HG02943 (cell line): Measurements from ENCODE around the gene MUC6.

ENCODE experiments used
- ATAC-seq: cut with Tn5 transposase; IDR thresholded peaks from one replicate; pipeline ENCODE4 v1.9.1; 2021; ENCODE audit warnings: mild to moderate bottlenecking, low read depth, moderate library complexity; ENCODE audit not compliant: unreplicated experiment

The MUC6 gene

DNA sequence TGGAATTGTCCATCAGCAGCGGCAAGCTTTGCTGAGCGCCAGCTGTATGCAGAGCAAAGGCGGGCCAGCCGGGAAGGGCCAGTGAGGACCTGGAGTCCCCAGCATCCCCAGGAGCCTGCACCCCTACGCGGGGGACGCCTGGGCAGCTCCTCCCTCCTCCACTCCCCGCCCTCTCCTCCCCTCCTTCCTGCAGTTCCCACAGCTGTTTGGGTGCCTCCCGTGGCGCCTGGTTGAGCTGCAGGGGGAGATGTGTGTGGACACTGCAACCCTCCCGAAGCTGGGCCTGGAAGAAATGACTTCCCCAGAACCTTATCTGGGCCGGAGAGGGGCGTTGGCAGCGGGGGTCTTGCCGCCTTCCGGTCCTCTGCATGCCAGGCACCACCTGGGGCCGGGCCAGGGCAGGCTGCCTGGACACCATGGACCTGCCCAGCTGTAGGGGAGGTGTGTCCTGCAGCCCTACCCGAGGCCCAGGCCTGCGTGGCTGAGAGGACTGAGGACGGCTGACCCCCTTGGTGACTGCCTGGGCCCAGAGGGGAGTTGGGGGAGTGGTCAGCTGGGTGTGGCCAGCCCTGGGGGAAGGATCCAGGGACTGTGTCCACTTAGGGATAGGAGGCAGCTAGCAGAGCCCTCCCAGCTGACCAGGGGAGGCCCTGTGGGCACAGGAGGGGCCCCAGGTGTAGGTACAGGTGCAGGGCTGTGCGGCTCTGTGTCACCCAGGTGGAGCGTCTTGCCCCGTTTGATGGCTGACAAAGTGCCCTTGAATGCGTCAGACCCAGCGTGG lies 16.8 kb upstream of the MUC6 start:
- no peak for ATAC-seq

DNA sequence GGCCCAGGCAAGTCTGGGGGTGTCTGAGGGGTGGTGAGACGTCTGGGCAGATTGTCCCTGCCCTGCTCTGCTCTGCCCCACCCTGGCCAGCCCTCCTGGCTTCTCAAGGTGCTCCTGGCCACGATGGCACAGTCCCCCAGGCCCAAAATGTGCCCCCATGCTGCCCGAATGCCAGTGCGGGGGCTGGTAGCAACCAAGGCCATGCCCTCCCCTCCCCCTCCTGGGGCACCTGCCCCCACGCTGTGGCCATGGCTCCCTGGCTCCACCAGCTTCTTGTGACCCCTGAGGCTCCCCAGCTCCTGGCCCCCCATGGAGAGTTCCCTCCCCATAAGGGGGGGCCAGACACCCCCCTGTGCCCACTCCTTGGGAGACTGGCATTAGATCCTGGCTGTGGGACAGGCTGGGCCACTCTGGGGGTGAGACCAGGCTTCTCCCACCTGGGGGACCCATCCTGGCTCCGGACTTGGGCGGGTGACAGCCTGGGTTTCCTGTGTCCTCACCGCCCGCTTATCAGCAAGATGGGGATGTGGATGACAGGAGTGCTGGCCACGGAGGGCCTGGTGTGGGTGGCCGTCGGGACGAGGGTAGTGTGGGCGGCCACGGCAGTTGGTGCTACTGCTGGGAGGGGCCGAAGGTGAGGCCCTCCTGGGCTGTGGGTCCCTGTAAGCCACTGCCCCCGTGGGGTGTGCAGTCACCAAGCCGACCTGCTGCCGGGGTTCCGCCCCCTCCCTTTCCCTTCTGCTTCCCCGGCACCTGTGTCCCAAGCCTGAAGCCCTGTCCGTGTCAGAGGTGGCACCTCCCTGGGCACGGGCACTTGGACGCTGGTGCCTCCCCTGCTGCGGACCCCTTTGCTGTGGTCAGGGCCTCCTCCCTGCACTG lies 15.9 kb upstream of the MUC6 start:
- no peak for ATAC-seq

DNA sequence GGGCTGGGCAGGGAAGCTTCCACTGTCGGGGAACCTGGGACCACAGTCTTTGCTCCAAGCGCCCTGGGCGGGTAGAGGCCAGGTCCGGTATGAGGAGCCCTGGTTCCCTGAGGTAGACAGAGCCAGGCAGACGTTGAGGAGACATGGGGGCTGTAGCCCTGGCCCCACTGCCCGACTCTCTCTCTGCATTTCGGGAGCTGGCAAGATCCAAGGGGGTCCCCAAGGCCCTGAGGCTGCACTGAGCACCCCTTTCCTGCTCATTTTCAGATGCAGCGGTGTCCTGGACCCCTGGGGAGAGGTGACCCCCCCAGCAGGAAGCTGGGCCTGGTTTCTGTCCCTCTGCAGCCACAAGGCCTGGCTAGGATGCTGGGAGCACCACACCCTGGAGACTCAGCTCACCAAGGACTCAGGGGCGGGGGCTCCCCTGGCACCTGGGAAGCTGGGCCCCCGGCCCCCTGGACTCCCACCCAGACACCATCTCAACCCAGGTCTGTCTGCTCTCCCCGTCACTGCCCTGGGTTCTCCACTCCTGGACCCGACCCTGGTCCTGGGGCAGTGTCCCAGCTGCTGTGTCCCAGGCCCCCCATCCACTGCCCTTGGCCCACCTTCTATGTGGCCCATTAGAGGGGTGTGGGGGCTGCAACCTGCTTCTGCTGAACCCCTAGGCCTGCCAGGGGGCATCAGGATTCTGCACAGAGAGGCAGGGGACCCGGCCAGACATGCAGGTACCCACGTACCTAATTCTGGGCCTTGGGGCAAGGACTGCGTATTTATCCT lies 15.0 kb upstream of the MUC6 start:
- ATAC-seq, result no peak

DNA sequence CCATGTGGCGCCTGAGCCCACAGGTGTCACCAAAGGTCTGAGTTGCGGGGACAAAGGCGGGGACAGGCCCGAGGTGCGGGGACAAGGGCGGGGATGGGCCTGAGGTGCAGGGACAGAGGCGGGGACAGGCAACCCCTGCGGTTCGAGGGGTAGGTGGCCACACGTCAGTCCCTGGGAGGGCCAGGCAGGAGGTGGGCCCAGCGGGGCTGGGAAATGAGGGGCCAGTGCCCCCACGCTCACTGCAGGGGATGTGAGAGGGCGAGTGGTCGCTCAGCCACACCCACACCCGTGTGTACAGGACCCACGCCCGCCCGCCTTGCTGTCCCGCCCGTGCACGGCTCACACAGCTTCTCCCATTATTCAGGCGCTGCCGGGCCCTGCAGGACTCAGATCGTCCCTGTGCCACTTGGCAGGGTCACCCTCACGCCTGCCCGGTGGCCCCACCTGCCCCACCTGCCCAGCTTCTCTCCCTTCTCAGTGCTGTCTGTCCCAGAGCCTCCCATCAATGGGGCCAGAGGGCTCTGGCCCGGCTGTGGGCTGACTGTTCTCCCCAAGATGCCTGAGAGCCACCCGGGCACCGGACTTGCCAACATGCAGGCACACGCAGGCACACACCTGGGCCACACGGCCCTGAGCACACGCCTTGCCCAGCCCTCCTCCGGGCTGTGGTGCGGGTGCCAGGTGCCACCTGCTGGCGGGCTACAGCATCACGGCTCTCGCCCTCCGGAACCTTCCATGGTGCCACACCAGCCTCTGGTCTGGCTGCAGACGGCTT lies 14.2 kb upstream of the MUC6 start:
- ATAC-seq, result no peak

DNA sequence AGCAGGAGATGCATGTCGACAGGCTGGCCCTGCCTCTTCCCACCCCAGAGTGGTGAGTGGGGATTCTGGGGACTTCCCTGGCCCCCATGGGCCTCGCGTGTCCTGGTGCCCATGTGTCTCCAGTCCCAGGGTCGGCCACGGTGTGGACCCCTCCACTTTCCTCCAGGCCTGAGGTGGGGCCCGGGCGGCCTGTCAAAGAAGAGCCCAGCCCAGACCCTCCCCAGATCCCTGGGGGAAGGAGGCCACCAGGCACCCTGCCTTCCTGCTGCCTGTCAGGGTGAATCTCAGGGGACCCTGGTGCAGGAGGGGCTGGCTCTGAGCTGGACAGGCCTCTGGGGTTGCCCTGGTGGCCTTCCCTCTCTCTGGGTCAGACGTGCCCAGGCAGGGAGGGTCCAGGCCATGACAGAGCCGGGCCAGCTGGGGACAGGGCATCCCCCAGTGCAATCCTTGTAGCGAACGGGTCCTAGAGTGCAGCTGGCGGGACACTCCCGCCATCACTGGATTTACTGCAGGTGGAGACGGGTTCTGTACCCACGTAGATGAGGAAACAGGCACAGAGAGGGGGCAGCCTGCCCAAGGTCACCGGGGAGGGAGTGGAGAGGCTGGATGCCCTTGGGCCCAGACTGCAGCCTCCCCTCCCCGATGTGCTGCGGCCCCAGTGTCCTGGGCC lies 13.5 kb upstream of the MUC6 start:
- no peak for ATAC-seq

DNA sequence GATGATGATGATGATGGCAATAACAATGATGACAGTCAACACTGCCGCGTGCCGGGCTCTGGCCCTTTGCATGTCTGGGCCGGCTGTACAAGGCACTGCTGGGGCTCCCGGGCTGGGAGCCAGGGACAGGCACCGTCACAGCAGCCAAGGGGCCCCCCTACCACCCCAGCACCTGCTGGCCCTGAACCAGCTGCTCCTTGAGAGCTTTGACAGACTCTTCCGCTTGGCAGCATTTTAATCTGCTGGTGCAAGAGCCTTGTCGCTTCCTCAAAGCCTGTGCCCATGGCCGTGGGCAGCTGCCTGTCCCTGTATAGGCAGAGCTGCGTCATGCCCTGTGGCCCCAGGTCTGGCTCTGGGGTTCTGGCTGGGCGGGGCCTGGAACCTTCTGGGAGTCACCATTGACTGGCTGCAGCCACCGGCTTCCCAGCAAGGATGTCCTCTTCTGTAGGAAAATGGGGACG lies 12.9 kb upstream of the MUC6 start:
- ATAC-seq, result no peak

DNA sequence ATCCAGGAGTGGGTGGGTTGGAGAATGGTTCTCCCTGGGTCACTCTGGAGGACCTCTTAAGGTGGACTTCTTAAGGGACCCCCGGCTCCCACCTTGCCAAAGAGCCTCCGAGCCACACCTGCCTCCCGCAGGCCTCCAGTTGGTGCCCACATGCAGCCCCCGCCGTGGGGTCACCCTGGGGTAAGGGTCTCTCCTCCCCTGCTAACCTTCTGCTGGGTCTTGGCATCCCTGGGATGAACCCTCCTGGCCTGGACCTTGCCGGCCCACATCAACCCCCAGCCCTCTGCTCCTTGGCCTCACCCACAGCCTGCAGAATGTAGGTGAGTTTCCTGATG lies 12.5 kb upstream of the MUC6 start:
- no peak for ATAC-seq

DNA sequence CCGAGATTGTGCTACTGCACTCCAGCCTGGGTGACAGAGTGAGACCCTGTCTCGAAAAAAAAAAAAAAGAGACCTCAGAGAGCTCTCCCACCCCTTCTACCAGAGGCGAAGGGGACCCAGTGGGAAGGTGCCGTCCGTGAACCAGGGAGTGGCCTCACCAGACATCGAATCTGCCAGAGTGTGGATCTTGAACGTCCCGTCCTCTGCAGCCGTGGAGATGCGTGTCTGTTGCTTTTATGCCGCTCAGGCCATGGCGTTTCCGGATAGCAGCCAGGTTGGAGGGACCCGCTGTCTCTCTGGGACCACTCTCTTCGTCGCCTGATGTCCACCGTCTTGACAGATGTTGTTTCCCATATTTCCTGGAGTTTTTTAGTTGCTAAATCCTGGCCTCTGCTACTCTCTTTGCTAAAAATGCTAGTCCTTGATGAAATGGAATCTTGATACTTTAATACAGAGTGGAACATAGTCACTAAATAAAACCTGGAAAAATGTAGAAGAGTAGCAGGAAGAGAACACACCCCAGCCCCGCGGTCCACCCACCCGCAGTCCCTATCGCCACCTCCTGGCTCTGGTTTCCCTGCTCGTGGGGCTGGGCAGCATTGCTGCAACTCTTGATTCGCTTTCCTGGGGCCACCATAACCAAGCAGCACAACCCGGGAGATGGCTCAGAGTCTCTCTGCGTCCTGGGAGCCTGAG lies 12.0 kb upstream of the MUC6 start:
- ATAC-seq, result no peak

DNA sequence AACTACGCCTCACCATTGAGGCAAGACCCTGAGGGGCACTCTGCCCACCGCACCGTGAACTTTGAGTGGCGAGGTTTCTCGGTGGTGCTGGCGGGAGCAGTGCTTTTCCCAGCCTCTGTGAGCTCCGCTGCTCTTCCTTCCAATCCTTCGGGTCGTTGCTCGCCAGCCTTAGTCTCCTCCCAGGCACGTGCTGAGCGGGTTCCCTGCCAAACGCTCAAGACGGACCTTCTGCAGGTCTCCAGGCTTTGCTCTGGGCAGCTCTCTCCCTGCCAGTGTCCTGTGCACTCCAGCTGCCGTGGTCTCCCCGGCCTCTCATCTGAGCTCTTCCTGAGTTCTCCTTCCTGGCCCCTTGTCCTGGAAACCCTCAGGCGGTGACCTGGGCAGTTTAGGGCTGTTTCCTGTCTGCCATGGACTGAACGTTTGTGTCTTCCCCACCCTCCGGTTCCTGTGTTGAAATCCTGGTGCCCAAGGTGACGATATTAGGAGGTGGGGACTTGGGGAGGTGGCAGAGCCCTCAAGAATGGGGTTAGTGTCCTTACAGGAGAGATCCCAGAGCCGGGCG lies 11.2 kb upstream of the MUC6 start:
- ATAC-seq, result no peak

DNA sequence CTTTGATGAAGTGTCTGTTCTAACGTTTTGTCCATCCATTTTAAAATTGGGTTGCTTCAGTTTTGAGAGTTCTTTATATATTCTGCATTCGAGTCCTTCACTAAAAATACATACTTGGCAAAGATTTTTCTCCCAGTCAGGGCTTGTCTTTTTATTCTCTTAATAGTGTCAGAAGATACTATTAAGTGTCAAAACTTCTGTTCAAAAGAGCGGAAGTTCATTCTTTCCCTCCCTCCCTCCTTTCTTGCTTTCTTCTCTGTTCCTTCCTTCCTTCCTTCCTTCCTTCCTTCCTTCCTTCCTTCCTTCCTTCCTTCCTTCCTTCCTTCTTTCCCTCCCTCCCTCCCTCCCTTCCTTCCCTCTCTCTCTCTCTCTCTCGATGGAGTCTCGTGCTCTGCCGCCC lies 7.6 kb upstream of the MUC6 start:
- no peak for ATAC-seq

DNA sequence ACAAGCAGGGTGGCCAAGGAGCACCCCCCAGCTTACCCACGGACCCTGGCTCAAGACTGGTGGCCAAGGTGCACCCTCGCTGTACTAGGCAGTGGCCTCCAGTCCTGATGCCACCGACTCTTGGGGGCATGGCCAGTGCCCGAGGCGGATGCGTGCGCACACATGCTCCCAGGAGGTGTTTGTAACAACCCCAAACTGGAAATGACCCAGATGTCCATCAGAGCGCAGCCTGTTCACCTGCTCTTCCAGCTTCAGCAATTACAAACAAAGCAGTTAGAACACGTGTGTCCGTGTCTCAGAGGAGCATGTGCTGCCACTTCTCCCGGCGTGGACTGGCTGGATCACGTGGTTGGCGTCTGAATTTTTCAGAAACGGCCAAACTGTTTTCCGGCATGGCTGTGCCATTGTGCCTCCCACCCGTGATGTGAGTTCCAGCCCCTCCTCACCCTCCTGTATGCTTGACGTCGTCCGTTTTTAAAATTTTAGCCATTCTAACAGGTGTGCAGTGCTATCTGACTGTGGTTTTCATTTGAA lies 7.1 kb upstream of the MUC6 start:
- no peak for ATAC-seq

DNA sequence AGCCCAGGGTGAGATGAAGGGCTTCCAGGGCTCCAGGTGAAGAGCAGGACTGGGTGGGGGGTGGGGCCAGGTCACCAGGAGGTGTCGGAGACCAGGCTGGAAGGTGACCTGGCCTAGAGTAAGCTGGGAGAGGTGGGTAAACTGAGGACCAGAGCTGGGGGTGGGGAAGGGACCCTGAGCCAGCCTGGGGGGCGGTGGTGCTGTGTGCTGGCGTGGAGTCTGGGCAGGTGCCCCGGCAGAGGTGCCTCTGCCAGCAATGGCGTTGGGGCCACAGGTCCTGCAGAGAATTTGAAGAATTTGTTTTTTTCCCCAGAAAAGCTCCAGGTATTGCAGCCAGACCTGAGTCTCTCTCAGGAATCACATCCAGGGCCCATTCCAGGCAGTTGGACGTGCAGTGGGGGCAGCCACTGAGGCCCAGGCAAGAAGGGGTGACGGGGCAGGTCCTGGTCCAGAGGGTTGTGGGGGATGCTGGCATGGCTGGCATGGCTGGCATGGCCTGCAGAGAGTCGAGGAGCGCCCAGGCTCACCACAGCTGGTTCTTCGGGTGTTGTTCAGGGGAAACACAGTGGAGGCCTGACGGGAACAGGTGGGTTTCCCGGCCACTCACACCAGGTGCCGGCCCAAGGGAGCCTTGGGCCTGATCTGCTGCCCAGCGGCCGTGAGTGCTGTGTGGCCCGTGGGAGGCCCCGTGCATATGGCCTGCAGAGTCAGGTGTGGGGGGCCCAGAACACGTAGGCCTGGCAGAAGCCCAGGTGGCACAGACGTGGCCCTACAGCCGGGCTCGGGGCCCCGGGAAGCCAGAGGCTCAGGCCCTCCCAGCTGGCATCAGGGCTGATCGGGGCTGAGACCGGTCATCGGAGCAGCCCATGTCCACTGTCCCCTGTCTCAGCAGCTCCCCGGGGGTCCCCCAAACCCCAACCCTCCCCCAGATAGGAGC lies 6.4 kb upstream of the MUC6 start:
- ATAC-seq, result no peak

DNA sequence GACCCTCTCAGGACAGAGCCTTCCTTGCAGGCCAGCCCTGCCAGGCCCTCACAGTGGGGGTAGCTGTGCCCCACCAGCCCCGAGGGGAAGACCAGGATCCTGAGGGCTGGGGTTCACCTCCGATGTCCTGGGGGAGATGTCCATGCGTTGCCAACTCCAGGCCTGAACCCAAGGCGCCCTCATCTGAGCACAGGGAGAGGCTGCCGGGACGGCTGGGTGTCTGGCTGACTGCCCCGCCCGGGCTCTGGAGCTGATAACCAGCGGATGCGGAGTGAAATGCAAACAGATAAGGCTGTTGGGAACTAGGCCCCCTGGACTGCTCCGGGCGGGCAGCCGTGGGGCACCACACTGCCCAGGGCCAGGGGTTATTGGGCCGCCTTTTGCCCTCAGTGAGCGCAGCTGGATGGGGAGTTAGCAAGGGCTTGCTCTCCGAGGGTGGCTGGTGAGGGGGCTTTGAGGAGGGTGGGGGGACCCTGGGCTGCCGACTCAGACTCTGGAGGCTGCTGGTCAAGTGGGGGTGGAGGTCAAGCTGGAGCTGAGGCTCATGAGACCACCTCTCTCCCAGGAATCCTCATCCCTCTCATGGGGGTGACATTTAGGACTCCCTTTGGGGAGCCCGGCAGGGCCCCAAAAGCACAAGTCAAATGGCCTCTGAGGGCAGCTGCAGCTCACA lies 5.6 kb upstream of the MUC6 start:
- no peak for ATAC-seq

DNA sequence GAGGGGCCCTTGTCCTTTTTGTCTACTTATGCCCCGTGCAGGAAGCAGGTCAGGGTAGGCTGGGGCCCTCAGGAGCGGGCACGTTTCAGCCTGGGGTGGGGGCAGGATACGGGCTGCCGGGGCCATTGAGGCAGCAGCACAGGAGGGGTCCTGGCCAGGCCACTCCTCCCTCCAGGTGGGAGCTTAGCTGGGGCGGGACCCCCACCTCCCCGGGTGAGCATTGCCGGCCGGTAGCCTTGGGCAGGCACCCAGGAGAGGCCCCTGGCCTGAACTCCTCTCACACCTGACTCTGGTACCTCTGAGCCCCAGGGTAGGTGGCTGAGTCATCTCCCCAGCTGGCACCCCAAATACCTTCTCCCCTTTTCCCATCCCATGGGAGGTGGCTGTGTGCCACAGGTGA lies 5.0 kb upstream of the MUC6 start:
- no peak for ATAC-seq

DNA sequence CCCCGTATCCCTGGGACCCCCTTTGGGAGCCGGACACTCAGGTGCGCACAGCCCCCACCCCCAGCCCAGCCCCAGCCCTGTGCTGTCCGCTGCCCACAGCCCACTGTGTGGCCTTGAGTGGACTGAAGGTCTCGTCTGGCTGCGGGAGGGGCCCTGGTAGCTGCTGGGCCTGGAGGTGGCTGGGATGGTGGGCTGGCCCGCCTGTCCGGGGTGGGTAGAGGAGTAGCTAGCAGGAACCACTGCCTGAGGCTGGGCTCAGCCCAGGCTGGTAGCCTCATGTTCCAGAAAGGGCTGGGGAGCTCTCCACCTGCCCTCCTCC lies 4.6 kb upstream of the MUC6 start:
- ATAC-seq, result no peak

DNA sequence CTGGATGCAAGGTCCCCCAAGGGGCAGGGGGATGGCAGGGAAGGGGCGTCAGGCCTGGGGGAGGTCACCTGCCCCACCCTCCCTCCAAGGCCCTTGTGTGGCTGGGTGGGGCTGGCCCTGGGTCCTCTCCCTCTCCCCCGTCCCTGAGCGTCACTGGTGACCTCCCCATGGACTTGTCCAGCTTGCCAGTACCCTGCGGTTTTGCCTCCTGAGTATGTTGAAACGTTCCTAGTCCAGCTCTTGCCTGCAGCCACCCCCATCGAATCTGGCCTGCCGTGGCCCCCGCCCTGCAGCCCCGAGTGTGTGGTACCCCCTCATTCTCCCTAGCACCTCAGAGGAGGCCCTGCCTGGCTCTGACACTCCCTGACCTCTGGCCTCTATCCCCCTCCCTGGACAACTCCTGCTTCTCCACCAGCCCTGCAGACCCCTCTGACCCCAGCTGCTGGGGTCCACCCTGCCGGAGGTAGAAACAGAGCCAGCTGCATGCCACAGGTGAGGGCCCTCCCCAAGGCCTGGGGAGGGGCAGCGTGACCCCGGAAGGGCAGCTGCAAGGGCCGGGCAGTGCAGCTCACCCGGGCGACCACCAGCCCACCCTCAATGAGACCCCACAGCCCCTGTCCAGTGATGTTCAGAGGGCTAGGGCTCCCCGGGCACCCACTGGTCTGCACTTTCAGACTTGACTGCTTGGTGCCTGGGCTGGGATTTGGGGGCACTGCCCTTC lies 4.1 kb upstream of the MUC6 start:
- ATAC-seq, result no peak
